GM12891 (cell line): ENCODE data around the gene VSTM2L.
A peak's percentile ranks its signal among the peaks of the same experiment; 100 is the strongest.

ENCODE experiments used
- PAX5 ChIP-seq: IDR thresholded peaks from 2 replicates; pipeline ENCODE4 v1.6.1; 2011; ENCODE audit warnings: low read length, moderate library complexity, mild to moderate bottlenecking; ENCODE audit not compliant: insufficient read depth, severe bottlenecking
- POLR2AphosphoS5 ChIP-seq: IDR thresholded peaks from 2 replicates; pipeline ENCODE4 v1.6.1; 2011; ENCODE audit warnings: low read depth, low read length, control low read depth
- SPI1 ChIP-seq: IDR thresholded peaks from 2 replicates; pipeline ENCODE4 v1.6.1; 2011; ENCODE audit warnings: low read depth, low read length, control low read depth
- TAF1 ChIP-seq: IDR thresholded peaks from 2 replicates; pipeline ENCODE4 v1.6.1; 2011; ENCODE audit warnings: low read depth, low read length, control low read depth

DNA sequence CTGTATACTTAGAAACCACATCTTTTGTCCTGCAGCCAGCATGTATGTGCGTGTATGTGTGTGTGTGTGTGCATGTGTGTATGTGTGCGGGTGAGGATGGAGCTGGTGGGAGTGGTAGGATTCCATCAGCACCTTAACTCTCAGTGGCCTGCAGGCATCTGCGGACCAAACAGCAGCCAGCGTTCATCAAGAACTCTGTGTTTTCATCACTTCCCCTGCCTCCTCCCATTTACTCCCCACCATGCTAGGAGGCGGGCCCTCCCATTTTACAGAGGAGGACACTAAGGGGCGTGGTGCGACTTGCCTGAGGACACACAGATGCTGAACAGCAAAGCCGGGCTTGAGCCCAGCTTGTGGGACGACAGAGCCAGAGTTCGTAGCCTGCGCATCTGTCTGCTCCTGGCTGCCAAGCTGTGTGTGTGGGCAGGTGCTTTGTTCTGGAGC, 8.9 kb downstream of the VSTM2L start:
- TF ChIP-seq PAX5, result no peak
- 0 out of 2 replicates have a peak, but pooled peaks have one; percentile 15 for TF ChIP-seq SPI1
- no peak for TF ChIP-seq POLR2AphosphoS5
- no peak for TF ChIP-seq TAF1
